GM23248 (cell line): ENCODE measurements around the gene LMOD2.

Source experiments
- EZH2 ChIP-seq: fragments of 200-600 bp; sonication (generic); IDR thresholded peaks from 2 replicates; pipeline ENCODE4 v1.6.1; 2018; ENCODE audit warnings: antibody characterized with exemption, mild to moderate bottlenecking; ENCODE audit not compliant: insufficient read depth, poor library complexity, severe bottlenecking
- EZH2phosphoT487 ChIP-seq: fragments of 200-600 bp; sonication (generic); IDR thresholded peaks from 2 replicates; pipeline ENCODE4 v1.6.1; 2018; ENCODE audit warnings: antibody characterized with exemption, moderate library complexity, mild to moderate bottlenecking, low read depth; ENCODE audit not compliant: insufficient read depth

DNA sequence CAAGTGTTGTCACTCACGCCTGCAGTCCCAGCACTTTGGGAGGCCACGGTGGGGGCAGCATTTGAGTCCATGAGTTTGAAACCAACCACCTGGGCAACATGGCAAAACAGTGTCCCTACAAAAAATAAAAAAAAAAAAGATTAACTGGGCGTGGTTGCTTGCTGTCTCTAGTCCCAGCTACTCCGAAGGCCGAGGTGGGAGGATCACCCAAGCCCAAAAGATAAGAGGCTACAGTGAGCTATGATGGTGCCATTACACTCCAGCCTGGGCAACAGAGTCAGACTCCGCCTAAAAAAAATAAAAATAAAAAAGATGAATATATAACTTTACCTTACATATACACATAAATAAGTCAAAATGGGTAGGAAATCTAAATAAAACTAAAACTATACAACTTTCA, 2.5 kb upstream of the LMOD2 start:
- TF ChIP-seq EZH2phosphoT487 (no peak), EZH2 (no peak)
